ENCODE results near the gene RASSF7.

Gene RASSF7

GRCh38 chr11:559712-560304 lies 962 bp upstream of the RASSF7 start:
- Histone ChIP-seq H3K4me1 (ENCODE audit: low read depth, poor library complexity, severe bottlenecking) (peaks cover 13% of the 10 kb centered on the region), H3K36me3 (ENCODE audit: insufficient read depth) (no peaks in the 10 kb centered on the region), H3K27ac (no peak overlapping the region), H3K4me3 (IDR thresholded peaks at IDR 0.05; ENCODE audit: insufficient read depth, low read depth, low read length) (no peak overlapping the region), H2AFZ (ENCODE audit: low read depth) (peak overlapping the region; percentile 57; the same call in 1 of the 2 replicates), H3K4me2 (peak overlapping the region; percentile 71), H3K9ac (peak overlapping the region; percentile 39; the same call in 1 of the 2 replicates), H4K20me1 (ENCODE audit: insufficient read depth) (no peaks in the 10 kb centered on the region), H3K79me2 (ENCODE audit: insufficient read depth, low read depth) (no peaks in the 10 kb centered on the region), H3K27me3 (ENCODE audit: insufficient read depth, low read depth) (no peaks in the 10 kb centered on the region; the same call in 1 of the 2 replicates)
- no peak for TF ChIP-seq CTCF (conservative IDR thresholded peaks at IDR 0.05; ENCODE audit: low read depth, low read length)

GRCh38 chr11:561148-562003 lies 606 bp downstream of the RASSF7 start:
- Histone ChIP-seq H3K36me3 (ENCODE audit: insufficient read depth) (no peaks in the 10 kb centered on the region), H3K27ac (no peak overlapping the region), H3K9ac (peak overlapping the region; percentile 30; the same call in 1 of the 2 replicates), H3K4me2 (peak overlapping the region; percentile 63), H3K4me1 (ENCODE audit: low read depth, poor library complexity, severe bottlenecking) (peaks cover 13% of the 10 kb centered on the region), H3K4me3 (IDR thresholded peaks at IDR 0.05; ENCODE audit: insufficient read depth, low read depth, low read length) (no peak overlapping the region), H3K79me2 (ENCODE audit: insufficient read depth, low read depth) (no peaks in the 10 kb centered on the region), H3K27me3 (ENCODE audit: insufficient read depth, low read depth) (no peaks in the 10 kb centered on the region; the same call in 1 of the 2 replicates), H2AFZ (ENCODE audit: low read depth) (peak overlapping the region; percentile 81), H4K20me1 (ENCODE audit: insufficient read depth) (no peaks in the 10 kb centered on the region)
- TF ChIP-seq CTCF (conservative IDR thresholded peaks at IDR 0.05; ENCODE audit: low read depth, low read length), result no peak

DNA sequence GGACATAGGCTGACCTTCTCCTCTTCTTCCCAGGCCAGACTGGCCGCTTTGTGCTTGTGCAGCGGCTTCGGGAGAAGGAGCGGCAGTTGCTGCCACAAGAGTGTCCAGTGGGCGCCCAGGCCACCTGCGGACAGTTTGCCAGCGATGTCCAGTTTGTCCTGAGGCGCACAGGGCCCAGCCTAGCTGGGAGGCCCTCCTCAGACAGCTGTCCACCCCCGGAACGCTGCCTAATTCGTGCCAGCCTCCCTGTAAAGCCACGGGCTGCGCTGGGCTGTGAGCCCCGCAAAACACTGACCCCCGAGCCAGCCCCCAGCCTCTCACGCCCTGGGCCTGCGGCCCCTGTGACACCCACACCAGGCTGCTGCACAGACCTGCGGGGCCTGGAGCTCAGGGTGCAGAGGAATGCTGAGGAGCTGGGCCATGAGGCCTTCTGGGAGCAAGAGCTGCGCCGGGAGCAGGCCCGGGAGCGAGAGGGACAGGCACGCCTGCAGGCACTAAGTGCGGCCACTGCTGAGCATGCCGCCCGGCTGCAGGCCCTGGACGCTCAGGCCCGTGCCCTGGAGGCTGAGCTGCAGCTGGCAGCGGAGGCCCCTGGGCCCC lies 1.4 kb downstream of the RASSF7 start:
- Histone ChIP-seq H3K4me2 (peak overlapping the region; percentile 63), H2AFZ (ENCODE audit: low read depth) (no peak overlapping the region), H3K9ac (no peak overlapping the region), H3K27me3 (ENCODE audit: insufficient read depth, low read depth) (no peaks in the 10 kb centered on the region; the same call in 1 of the 2 replicates), H3K4me3 (IDR thresholded peaks at IDR 0.05; ENCODE audit: insufficient read depth, low read depth, low read length) (no peak overlapping the region), H3K4me1 (ENCODE audit: low read depth, poor library complexity, severe bottlenecking) (peaks cover 13% of the 10 kb centered on the region), H3K27ac (no peak overlapping the region), H3K79me2 (ENCODE audit: insufficient read depth, low read depth) (no peaks in the 10 kb centered on the region), H3K36me3 (ENCODE audit: insufficient read depth) (no peaks in the 10 kb centered on the region), H4K20me1 (ENCODE audit: insufficient read depth) (no peaks in the 10 kb centered on the region)
- TF ChIP-seq CTCF (conservative IDR thresholded peaks at IDR 0.05; ENCODE audit: low read depth, low read length), result no peak

DNA sequence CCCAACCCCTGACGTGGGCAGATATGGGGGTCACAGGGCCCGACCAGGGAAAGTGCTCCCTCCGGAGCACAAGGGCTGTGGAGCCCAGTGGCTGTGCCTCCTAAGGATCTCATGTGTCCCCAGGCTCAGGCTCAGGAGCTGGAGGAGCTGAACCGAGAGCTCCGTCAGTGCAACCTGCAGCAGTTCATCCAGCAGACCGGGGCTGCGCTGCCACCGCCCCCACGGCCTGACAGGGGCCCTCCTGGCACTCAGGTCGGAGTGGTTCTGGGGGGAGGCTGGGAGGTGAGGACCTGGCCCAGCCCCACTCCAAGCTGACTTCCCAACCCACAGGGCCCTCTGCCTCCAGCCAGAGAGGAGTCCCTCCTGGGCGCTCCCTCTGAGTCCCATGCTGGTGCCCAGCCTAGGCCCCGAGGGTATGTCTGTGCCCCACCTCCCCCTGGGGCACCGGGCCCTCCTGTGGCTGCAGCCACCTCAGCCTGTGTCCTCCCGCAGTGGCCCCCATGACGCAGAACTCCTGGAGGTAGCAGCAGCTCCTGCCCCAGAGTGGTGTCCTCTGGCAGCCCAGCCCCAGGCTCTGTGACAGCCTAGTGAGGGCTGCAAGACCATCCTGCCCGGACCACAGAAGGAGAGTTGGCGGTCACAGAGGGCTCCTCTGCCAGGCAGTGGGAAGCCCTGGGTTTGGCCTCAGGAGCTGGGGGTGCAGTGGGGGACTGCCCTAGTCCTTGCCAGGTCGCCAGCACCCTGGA lies 2.5 kb downstream of the RASSF7 start:
- TF ChIP-seq CTCF (conservative IDR thresholded peaks at IDR 0.05; ENCODE audit: low read depth, low read length), result no peak
- H2AFZ ChIP-seq (ENCODE audit: low read depth), result no peak overlapping the region
- no peaks in the 10 kb centered on the region for H3K79me2 ChIP-seq (ENCODE audit: insufficient read depth, low read depth)

More for the DNA sequence above, 2.5 kb downstream of the RASSF7 start:
- Histone ChIP-seq H3K27me3 (ENCODE audit: insufficient read depth, low read depth) (no peaks in the 10 kb centered on the region), H3K9ac (no peak overlapping the region), H4K20me1 (ENCODE audit: insufficient read depth) (no peaks in the 10 kb centered on the region), H3K4me2 (no peak overlapping the region), H3K27ac (no peak overlapping the region), H3K4me1 (ENCODE audit: low read depth, poor library complexity, severe bottlenecking) (peaks cover 13% of the 10 kb centered on the region), H3K36me3 (ENCODE audit: insufficient read depth) (no peaks in the 10 kb centered on the region), H3K4me3 (IDR thresholded peaks at IDR 0.05; ENCODE audit: insufficient read depth, low read depth, low read length) (no peak overlapping the region)
